Endodermal cell (in vitro differentiated cells): ENCODE data around the gene C1orf35. TPM values are rescaled to one million over a fixed set of nuclear protein-coding genes. Genes with fewer than 3 reads are reported as not detected.
A peak's percentile ranks its signal among the peaks of the same experiment; 100 is the strongest.

ENCODE experiments used
- DNase-seq: peaks from one replicate; pipeline ENCODE4 v3.0.0-alpha.2; 2017
- H3K27ac ChIP-seq: 2 replicates; pipeline ENCODE4 v1.5.1; 2013; ENCODE audit warnings: mild to moderate bottlenecking, low read depth, low read length, moderate library complexity
- H3K27me3 ChIP-seq: 2 replicates; pipeline ENCODE4 v1.6.1; 2013; ENCODE audit warnings: mild to moderate bottlenecking, low read length, moderate library complexity; ENCODE audit not compliant: insufficient read depth, control insufficient read depth, poor library complexity, severe bottlenecking
- H3K36me3 ChIP-seq: 2 replicates; pipeline ENCODE4 v1.7.0; 2013; ENCODE audit warnings: mild to moderate bottlenecking, low read length, moderate library complexity; ENCODE audit not compliant: control insufficient read depth, insufficient read depth
- H3K4me1 ChIP-seq: one replicate; pipeline ENCODE4 v1.7.0; 2013; ENCODE audit warnings: low read length; ENCODE audit not compliant: control insufficient read depth, insufficient read depth
- H3K4me3 ChIP-seq: 2 replicates; pipeline ENCODE4 v1.5.1; 2013; ENCODE audit warnings: mild to moderate bottlenecking, low read length, moderate library complexity
- H3K9ac ChIP-seq: 2 replicates; pipeline ENCODE4 v1.6.1; 2013; ENCODE audit warnings: mild to moderate bottlenecking, low read length, moderate library complexity; ENCODE audit not compliant: poor library complexity, severe bottlenecking; ENCODE audit errors: extremely low read depth
- H3K9me3 ChIP-seq: 2 replicates; pipeline ENCODE4 v1.6.1; 2013; ENCODE audit warnings: mild to moderate bottlenecking, low read length, moderate library complexity; ENCODE audit not compliant: control insufficient read depth
- H3K27ac Mint-ChIP-seq: 2 replicates; pipeline ENCODE4 v1.8.0; 2020; ENCODE audit warnings: mixed read lengths
- H3K27me3 Mint-ChIP-seq: 2 replicates; pipeline ENCODE4 v1.8.0; 2021; ENCODE audit warnings: mild to moderate bottlenecking, mixed read lengths; ENCODE audit not compliant: insufficient read depth
- H3K36me3 Mint-ChIP-seq: 2 replicates; pipeline ENCODE4 v1.8.0; 2020; ENCODE audit warnings: low read depth, mixed read lengths
- H3K4me1 Mint-ChIP-seq: 2 replicates; pipeline ENCODE4 v1.8.0; 2020; ENCODE audit warnings: mixed read lengths
- H3K4me3 Mint-ChIP-seq: 2 replicates; pipeline ENCODE4 v1.8.0; 2020; ENCODE audit warnings: mild to moderate bottlenecking, moderate library complexity, mixed read lengths
- H3K9me3 Mint-ChIP-seq: 2 replicates; pipeline ENCODE4 v1.8.0; 2020; ENCODE audit warnings: mild to moderate bottlenecking, mixed read lengths
- CTCF ChIP-seq: fragments of 200-600 bp; sonication (generic); conservative IDR thresholded peaks from 2 replicates; pipeline ENCODE4 v1.5.0; 2021; ENCODE audit warnings: antibody characterized with exemption, mild to moderate bottlenecking
- WGBS, 2 experiments: methylation state at CpG; one replicate each; pipeline versions ENCODE4 v1.1.5 to v1.1.7; 2013; ENCODE audit warnings: missing lambda C conversion rate in 2 of 2, mixed read lengths in 1 of 2; ENCODE audit not compliant: insufficient coverage in 1 of 2, insufficient read length in 1 of 2; 5-methylcytosine and 5-hydroxymethylcytosine counted together
- total RNA-seq, 2 donors: library from RNA; stranded (reverse); fragmentation: NEBNext Ultra II Directional in 1 of 2; extraction: Animal tissue kit (Norgen Biotek cat#: 25700) in 1 of 2; gene quantifications; 2 replicates in 1 of 2; 3 replicates in 1 of 2; pipeline ENCODE4 v1.2.1, GENCODE V29; 2021

Gene C1orf35
- total RNA-seq, 2 donors from 2014 or later = 31.6 to 34.0 TPM

- Histone ChIP-seq H3K27me3 (no peaks in the 10 kb centered on the region), H3K9me3 (peaks cover 43% of the 10 kb centered on the region), H3K9ac (peak overlapping the region; percentile 45), H3K27ac (no peak overlapping the region), H3K4me3 (peak overlapping the region; percentile 69), H3K36me3 (no peaks in the 10 kb centered on the region), H3K4me1 (peaks cover 26% of the 10 kb centered on the region)
- Mint-ChIP-seq H3K27me3 (peaks cover 31% of the 10 kb centered on the region), H3K4me1 (peaks cover 36% of the 10 kb centered on the region), H3K9me3 (peaks cover 32% of the 10 kb centered on the region), H3K27ac (peak overlapping the region; percentile 78), H3K4me3 (peak overlapping the region; percentile 24), H3K36me3 (no peaks in the 10 kb centered on the region)
- WGBS, 2 experiments = 63 to 65% methylated on average over 2 of the region's 2 CpGs
- no peak for TF ChIP-seq CTCF
- DNase-seq = no peak
Measured at GRCh38 chr1:228123505-228123904, 20.4 kb upstream of the C1orf35 start.

GRCh38 chr1:228122921-228123441 lies 19.9 kb upstream of the C1orf35 start:
- Histone ChIP-seq H3K9ac (no peak overlapping the region), H3K9me3 (peaks cover 49% of the 10 kb centered on the region), H3K4me3 (peak overlapping the region; percentile 69), H3K4me1 (peaks cover 26% of the 10 kb centered on the region), H3K27me3 (no peaks in the 10 kb centered on the region), H3K27ac (no peak overlapping the region), H3K36me3 (no peaks in the 10 kb centered on the region)
- peak overlapping the region; percentile 24 for H3K4me3 Mint-ChIP-seq
- WGBS, 2 experiments = 59% methylated on average over 1 of the region's 1 CpG; no CpG with 5 or more reads in 1 of the 2 experiments
- H3K9me3 Mint-ChIP-seq = peaks cover 35% of the 10 kb centered on the region
- TF ChIP-seq CTCF = no peak
- H3K4me1 Mint-ChIP-seq = peaks cover 36% of the 10 kb centered on the region
- peaks cover 3% of the 10 kb centered on the region for H3K36me3 Mint-ChIP-seq
- H3K27ac Mint-ChIP-seq = no peak overlapping the region
- DNase-seq = no peak
- peaks cover 27% of the 10 kb centered on the region for H3K27me3 Mint-ChIP-seq

- Histone ChIP-seq H3K9ac (no peak overlapping the region), H3K27ac (no peak overlapping the region), H3K27me3 (no peaks in the 10 kb centered on the region), H3K4me3 (peak overlapping the region; percentile 24), H3K36me3 (no peaks in the 10 kb centered on the region), H3K4me1 (peaks cover 24% of the 10 kb centered on the region), H3K9me3 (peaks cover 69% of the 10 kb centered on the region)
- WGBS, 2 experiments = 88 to 89% methylated on average over 3 to 5 of the region's 5 CpGs
- no peak for TF ChIP-seq CTCF
- Mint-ChIP-seq H3K27ac (no peak overlapping the region), H3K36me3 (peaks cover 5% of the 10 kb centered on the region), H3K9me3 (peaks cover 52% of the 10 kb centered on the region), H3K4me3 (no peak overlapping the region), H3K27me3 (peaks cover 15% of the 10 kb centered on the region), H3K4me1 (peaks cover 28% of the 10 kb centered on the region)
- no peak for DNase-seq
Measured at GRCh38 chr1:228120857-228121489, 17.8 kb upstream of the C1orf35 start.
